ENCODE results near the gene DRC1. TPM values are rescaled to one million over a fixed set of nuclear protein-coding genes. Genes with fewer than 3 reads are reported as not detected.

The DRC1 gene
- total RNA-seq, 1 experiment from 2014 or later: not detected

- POLR2A ChIA-PET (ENCODE audit: low non-redundant PET): no interaction called here
- TF ChIP-seq CTCF (conservative IDR thresholded peaks at IDR 0.05; ENCODE audit: low read depth, low read length) (no peak), EZH2 (IDR thresholded peaks at IDR 0.05; ENCODE audit: borderline replicate concordance, low read depth, low read length, poor library complexity, severe bottlenecking) (no peak)
- Histone ChIP-seq H3K9me3 (ENCODE audit: low read depth, low read length, poor library complexity, severe bottlenecking) (no peaks in the 10 kb centered on the region), H3K27me3 (replicated peaks; ENCODE audit: insufficient read depth, low read depth, low read length, poor library complexity) (no peaks in the 10 kb centered on the region), H3K4me3 (ENCODE audit: low read depth, low read length, poor library complexity, severe bottlenecking) (no peak overlapping the region), H3K36me3 (ENCODE audit: insufficient read depth, low read length, poor library complexity, severe bottlenecking) (no peaks in the 10 kb centered on the region), H3K27ac (ENCODE audit: low read depth, low read length, poor library complexity, severe bottlenecking) (no peak overlapping the region), H3K4me1 (ENCODE audit: insufficient read depth, low read length, poor library complexity, severe bottlenecking) (no peaks in the 10 kb centered on the region)
- BruUV-seq (replicated peaks): no TSS peak
- intact Hi-C loops (cut with micrococcal nuclease; ENCODE audit: unreplicated experiment): no loop called here
- DNase-seq (ENCODE audit: low spot score): no peak
- CTCF ChIA-PET: no interaction called here
Measured at GRCh38 chr2:26485099-26485498, 83.4 kb downstream of the DRC1 start.

GRCh38 chr2:26485725-26486418 lies 84.2 kb downstream of the DRC1 start:
- intact Hi-C loops (cut with micrococcal nuclease; ENCODE audit: unreplicated experiment): no loop called here
- Histone ChIP-seq H3K4me1 (ENCODE audit: insufficient read depth, low read length, poor library complexity, severe bottlenecking) (no peaks in the 10 kb centered on the region), H3K36me3 (ENCODE audit: insufficient read depth, low read length, poor library complexity, severe bottlenecking) (no peaks in the 10 kb centered on the region), H3K27ac (ENCODE audit: low read depth, low read length, poor library complexity, severe bottlenecking) (no peak overlapping the region), H3K4me3 (ENCODE audit: low read depth, low read length, poor library complexity, severe bottlenecking) (no peak overlapping the region), H3K9me3 (ENCODE audit: low read depth, low read length, poor library complexity, severe bottlenecking) (no peaks in the 10 kb centered on the region), H3K27me3 (replicated peaks; ENCODE audit: insufficient read depth, low read depth, low read length, poor library complexity) (no peaks in the 10 kb centered on the region)
- ChIA-PET CTCF (no interaction called here), POLR2A (ENCODE audit: low non-redundant PET) (interaction anchor here (0.7 kb wide), 1 partner anchor 46 kb away, joined by 3 read pairs; no protein-coding TSS in a partner anchor)
- TF ChIP-seq EZH2 (IDR thresholded peaks at IDR 0.05; ENCODE audit: borderline replicate concordance, low read depth, low read length, poor library complexity, severe bottlenecking) (no peak), CTCF (conservative IDR thresholded peaks at IDR 0.05; ENCODE audit: low read depth, low read length) (no peak)
- no TSS peak for BruUV-seq (replicated peaks)
- no peak for DNase-seq (ENCODE audit: low spot score)

- Histone ChIP-seq H3K27me3 (replicated peaks; ENCODE audit: insufficient read depth, low read depth, low read length, poor library complexity) (no peaks in the 10 kb centered on the region), H3K36me3 (ENCODE audit: insufficient read depth, low read length, poor library complexity, severe bottlenecking) (no peaks in the 10 kb centered on the region), H3K4me1 (ENCODE audit: insufficient read depth, low read length, poor library complexity, severe bottlenecking) (no peaks in the 10 kb centered on the region), H3K27ac (ENCODE audit: low read depth, low read length, poor library complexity, severe bottlenecking) (no peak overlapping the region), H3K4me3 (ENCODE audit: low read depth, low read length, poor library complexity, severe bottlenecking) (no peak overlapping the region), H3K9me3 (ENCODE audit: low read depth, low read length, poor library complexity, severe bottlenecking) (no peaks in the 10 kb centered on the region)
- no peak for DNase-seq (ENCODE audit: low spot score)
- ChIA-PET POLR2A (ENCODE audit: low non-redundant PET) (no interaction called here), CTCF (no interaction called here)
- intact Hi-C loops (cut with micrococcal nuclease; ENCODE audit: unreplicated experiment): no loop called here
- TF ChIP-seq EZH2 (IDR thresholded peaks at IDR 0.05; ENCODE audit: borderline replicate concordance, low read depth, low read length, poor library complexity, severe bottlenecking) (no peak), CTCF (conservative IDR thresholded peaks at IDR 0.05; ENCODE audit: low read depth, low read length) (no peak)
- no TSS peak for BruUV-seq (replicated peaks)
Measured at GRCh38 chr2:26486789-26487188, 85.1 kb downstream of the DRC1 start.

Data from A673 (cell line).